Muscle of leg (tissue), 11 donors: Measurements from ENCODE around the gene DLG1. TPM values are rescaled to one million over a fixed set of nuclear protein-coding genes. Genes with fewer than 3 reads are reported as not detected.

Experiments used
- DNase-seq: peaks from one replicate; pipeline ENCODE4 v3.0.0; 2013
- H3K27ac ChIP-seq: one replicate; pipeline ENCODE4 v1.5.1; 2013; ENCODE audit warnings: mild to moderate bottlenecking, low read length, control low read depth
- H3K27me3 ChIP-seq: one replicate; pipeline ENCODE4 v1.6.1; 2013; ENCODE audit warnings: low read length; ENCODE audit not compliant: control insufficient read depth, insufficient read depth
- H3K36me3 ChIP-seq: one replicate; pipeline ENCODE4 v1.6.1; 2013; ENCODE audit warnings: low read length; ENCODE audit not compliant: control insufficient read depth, insufficient read depth
- H3K4me1 ChIP-seq: one replicate; pipeline ENCODE4 v1.6.1; 2013; ENCODE audit warnings: low read length; ENCODE audit not compliant: control insufficient read depth, insufficient read depth
- H3K4me3 ChIP-seq: one replicate; pipeline ENCODE4 v1.5.1; 2013; ENCODE audit warnings: low read length, control low read depth
- H3K9me3 ChIP-seq: replicated peaks from 2 replicates; pipeline ENCODE4 v1.6.1; 2013; ENCODE audit warnings: low read depth, low read length; ENCODE audit not compliant: control insufficient read depth
- WGBS: methylation state at CpG from one replicate; pipeline ENCODE4 v1.1.5; 2013; ENCODE audit warnings: missing lambda C conversion rate; ENCODE audit not compliant: insufficient coverage; 5-methylcytosine and 5-hydroxymethylcytosine counted together
- polyA plus RNA-seq, 8 donors: library from polyadenylated mRNA; unstranded; fragments of 120-200 nt; gene quantifications; one replicate each; pipeline versions ENCODE4 v1.2.1 to v1.2.3, GENCODE V29; 2013; ENCODE audit warnings: inconsistent platforms in 1 of 8, low replicate concordance in 1 of 8; ENCODE audit not compliant: insufficient read length in 8 of 8, insufficient read depth in 1 of 8
- total RNA-seq: library from RNA; stranded (reverse); fragments of 120-200 nt; gene quantifications from one replicate; pipeline ENCODE4 v1.2.4, GENCODE V29; 2013

Gene DLG1
- total and polyA plus RNA-seq, 9 donors = 27.7 to 47.3 (median 39.0) TPM

GRCh38 chr3:197236362-197236761 lies 62.0 kb downstream of the DLG1 start:
- no peak overlapping the region for H3K4me3 ChIP-seq
- H3K4me1 ChIP-seq = no peaks in the 10 kb centered on the region
- no CpG with 5 or more reads among the region's 4 CpGs for WGBS
- peaks cover 18% of the 10 kb centered on the region for H3K9me3 ChIP-seq
- peaks cover 5% of the 10 kb centered on the region for H3K36me3 ChIP-seq
- H3K27me3 ChIP-seq = no peaks in the 10 kb centered on the region
- no peak for DNase-seq
- H3K27ac ChIP-seq = no peak overlapping the region

- peaks cover 13% of the 10 kb centered on the region for H3K9me3 ChIP-seq
- 71% methylated on average over 1 of the region's 4 CpGs for WGBS
- no peak overlapping the region for H3K4me3 ChIP-seq
- peaks cover 5% of the 10 kb centered on the region for H3K36me3 ChIP-seq
- DNase-seq = no peak
- H3K27ac ChIP-seq = no peak overlapping the region
- H3K27me3 ChIP-seq = no peaks in the 10 kb centered on the region
- no peaks in the 10 kb centered on the region for H3K4me1 ChIP-seq
Observed at GRCh38 chr3:197234947-197235914, 63.2 kb downstream of the DLG1 start.

GRCh38 chr3:197231321-197231720 lies 67.1 kb downstream of the DLG1 start:
- no peak overlapping the region for H3K4me3 ChIP-seq
- no peaks in the 10 kb centered on the region for H3K4me1 ChIP-seq
- no peaks in the 10 kb centered on the region for H3K27me3 ChIP-seq
- H3K27ac ChIP-seq = no peak overlapping the region
- H3K9me3 ChIP-seq = peaks cover 4% of the 10 kb centered on the region
- no peak for DNase-seq
- no CpG with 5 or more reads among the region's 7 CpGs for WGBS
- H3K36me3 ChIP-seq = peaks cover 5% of the 10 kb centered on the region

GRCh38 chr3:197229836-197230235 lies 68.6 kb downstream of the DLG1 start:
- DNase-seq = no peak
- H3K36me3 ChIP-seq = peaks cover 2% of the 10 kb centered on the region
- no peak overlapping the region for H3K27ac ChIP-seq
- H3K27me3 ChIP-seq = no peaks in the 10 kb centered on the region
- no CpG with 5 or more reads among the region's 3 CpGs for WGBS
- no peak overlapping the region for H3K4me3 ChIP-seq
- no peaks in the 10 kb centered on the region for H3K9me3 ChIP-seq
- no peaks in the 10 kb centered on the region for H3K4me1 ChIP-seq

- no peak for DNase-seq
- Histone ChIP-seq H3K27me3 (no peaks in the 10 kb centered on the region), H3K27ac (no peak overlapping the region), H3K4me3 (no peak overlapping the region), H3K4me1 (no peaks in the 10 kb centered on the region), H3K36me3 (peaks cover 2% of the 10 kb centered on the region), H3K9me3 (no peaks in the 10 kb centered on the region)
- WGBS = no CpG with 5 or more reads among the region's 1 CpG
Observed at GRCh38 chr3:197229178-197229577, 69.2 kb downstream of the DLG1 start.

- Histone ChIP-seq H3K27me3 (no peaks in the 10 kb centered on the region), H3K4me3 (no peak overlapping the region), H3K4me1 (no peaks in the 10 kb centered on the region), H3K9me3 (no peaks in the 10 kb centered on the region), H3K36me3 (no peaks in the 10 kb centered on the region), H3K27ac (no peak overlapping the region)
- WGBS = no CpG with 5 or more reads among the region's 2 CpGs
- DNase-seq = no peak
Observed at GRCh38 chr3:197227780-197228574, 70.4 kb downstream of the DLG1 start.

GRCh38 chr3:197226179-197226578 lies 72.2 kb downstream of the DLG1 start:
- Histone ChIP-seq H3K36me3 (no peaks in the 10 kb centered on the region), H3K4me1 (no peaks in the 10 kb centered on the region), H3K27me3 (no peaks in the 10 kb centered on the region), H3K4me3 (no peak overlapping the region), H3K9me3 (no peaks in the 10 kb centered on the region), H3K27ac (no peak overlapping the region)
- DNase-seq = no peak
- no CpG with 5 or more reads among the region's 3 CpGs for WGBS

- Histone ChIP-seq H3K9me3 (no peaks in the 10 kb centered on the region), H3K36me3 (no peaks in the 10 kb centered on the region), H3K4me1 (no peaks in the 10 kb centered on the region), H3K4me3 (no peak overlapping the region), H3K27ac (no peak overlapping the region), H3K27me3 (no peaks in the 10 kb centered on the region)
- WGBS = no CpG with 5 or more reads among the region's 1 CpG
- DNase-seq = no peak
Observed at GRCh38 chr3:197225579-197225978, 72.8 kb downstream of the DLG1 start.

- Histone ChIP-seq H3K36me3 (no peaks in the 10 kb centered on the region), H3K4me1 (no peaks in the 10 kb centered on the region), H3K4me3 (no peak overlapping the region), H3K27ac (no peak overlapping the region), H3K9me3 (no peaks in the 10 kb centered on the region), H3K27me3 (no peaks in the 10 kb centered on the region)
- peak; percentile 71 for DNase-seq
Observed at GRCh38 chr3:197224034-197224444, 74.4 kb downstream of the DLG1 start.

- Histone ChIP-seq H3K4me3 (no peak overlapping the region), H3K27me3 (no peaks in the 10 kb centered on the region), H3K4me1 (no peaks in the 10 kb centered on the region), H3K9me3 (no peaks in the 10 kb centered on the region), H3K36me3 (no peaks in the 10 kb centered on the region), H3K27ac (no peak overlapping the region)
- WGBS = 14% methylated on average over 3 of the region's 5 CpGs
- DNase-seq = no peak
Observed at GRCh38 chr3:197222937-197223370, 75.5 kb downstream of the DLG1 start.
